Thyroid gland (tissue), 4 donors: ENCODE data around the gene NSG1. TPM values are rescaled to one million over a fixed set of nuclear protein-coding genes. Genes with fewer than 3 reads are reported as not detected.

Source experiments
- DNase-seq, 2 donors: peaks; one replicate each; pipeline ENCODE4 v3.0.0-alpha.2; 2019
- H3K27ac ChIP-seq, 3 donors: fragments of 200-600 bp; sonication (generic); 1 replicate in 2 of 3; 2 replicates in 1 of 3; pipeline ENCODE4 v1.5.1; 2016 to 2019; ENCODE audit warnings: mild to moderate bottlenecking in 1 of 3, moderate library complexity in 1 of 3
- H3K27me3 ChIP-seq: fragments of 200-600 bp; sonication (generic); one replicate; pipeline ENCODE4 v1.5.1; 2019
- H3K36me3 ChIP-seq, 2 donors: fragments of 200-600 bp; sonication (generic); one replicate each; pipeline ENCODE4 v1.5.1; 2016 to 2019
- H3K4me1 ChIP-seq, 2 donors: fragments of 200-600 bp; sonication (generic); one replicate each; pipeline ENCODE4 v1.5.1; 2017 to 2019
- H3K4me3 ChIP-seq, 3 donors: fragments of 200-600 bp; sonication (generic); replicated peaks in 1 of 3; 1 replicate in 2 of 3; 2 replicates in 1 of 3; pipeline ENCODE4 v1.5.1; 2016; ENCODE audit warnings: mild to moderate bottlenecking in 1 of 3
- H3K9me3 ChIP-seq: fragments of 200-600 bp; sonication (generic); one replicate; pipeline ENCODE4 v1.5.1; 2017
- POLR2A ChIP-seq, 2 donors: fragments of 450-650 bp; IDR thresholded peaks; one replicate each; pipeline ENCODE4 v1.6.1; 2017; ENCODE audit warnings: antibody characterized with exemption in 2 of 2, mild to moderate bottlenecking in 2 of 2, moderate library complexity in 1 of 2
- WGBS, 2 donors: methylation state at CpG; one replicate each; pipeline ENCODE4 v1.1.5; 2017; 5-methylcytosine and 5-hydroxymethylcytosine counted together
- intact Hi-C: fragments of 100-400 bp; cut with DNase I; formaldehyde crosslinking; loops from one replicate; pipeline ENCODE4 v1.15.1; 2023
- total RNA-seq, 4 donors: library from RNA; depleted of rRNA; stranded (reverse); fragments of >200 nt; gene quantifications; one replicate each; pipeline ENCODE4 v1.2.3, GENCODE V29; 2016
- TF ChIP-seq, protein P1 (sequence below), 6 experiments: fragments of 200-600 bp in 3 of 6; fragments of 450-650 bp in 3 of 6; sonication (generic) in 3 of 6; IDR thresholded peaks; one replicate each; pipeline ENCODE4 v1.5.1; 2016 to 2019; ENCODE audit warnings: antibody characterized with exemption in 6 of 6, mild to moderate bottlenecking in 2 of 6, inconsistent platforms in 1 of 6, moderate library complexity in 1 of 6

NSG1 gene
- total RNA-seq, 4 donors from 2014 or later = 0.40 to 0.44 TPM; not detected in 2

- H3K4me3 ChIP-seq = no peak overlapping the region
- H3K4me1 ChIP-seq = peaks cover 7 to 18% of the 10 kb centered on the region in 2 donors
- no peak for TF ChIP-seq POLR2A (IDR thresholded peaks at IDR 0.05)
- TF ChIP-seq, protein P1, sequence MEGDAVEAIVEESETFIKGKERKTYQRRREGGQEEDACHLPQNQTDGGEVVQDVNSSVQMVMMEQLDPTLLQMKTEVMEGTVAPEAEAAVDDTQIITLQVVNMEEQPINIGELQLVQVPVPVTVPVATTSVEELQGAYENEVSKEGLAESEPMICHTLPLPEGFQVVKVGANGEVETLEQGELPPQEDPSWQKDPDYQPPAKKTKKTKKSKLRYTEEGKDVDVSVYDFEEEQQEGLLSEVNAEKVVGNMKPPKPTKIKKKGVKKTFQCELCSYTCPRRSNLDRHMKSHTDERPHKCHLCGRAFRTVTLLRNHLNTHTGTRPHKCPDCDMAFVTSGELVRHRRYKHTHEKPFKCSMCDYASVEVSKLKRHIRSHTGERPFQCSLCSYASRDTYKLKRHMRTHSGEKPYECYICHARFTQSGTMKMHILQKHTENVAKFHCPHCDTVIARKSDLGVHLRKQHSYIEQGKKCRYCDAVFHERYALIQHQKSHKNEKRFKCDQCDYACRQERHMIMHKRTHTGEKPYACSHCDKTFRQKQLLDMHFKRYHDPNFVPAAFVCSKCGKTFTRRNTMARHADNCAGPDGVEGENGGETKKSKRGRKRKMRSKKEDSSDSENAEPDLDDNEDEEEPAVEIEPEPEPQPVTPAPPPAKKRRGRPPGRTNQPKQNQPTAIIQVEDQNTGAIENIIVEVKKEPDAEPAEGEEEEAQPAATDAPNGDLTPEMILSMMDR (IDR thresholded peaks at IDR 0.05) = no peak
- H3K27ac ChIP-seq = no peak overlapping the region
- DNase-seq = no peak
- no peaks in the 10 kb centered on the region for H3K36me3 ChIP-seq
- 77 to 78% methylated on average over 5 to 11 of the region's 11 CpGs for WGBS, 2 donors
- peaks cover 9% of the 10 kb centered on the region for H3K27me3 ChIP-seq
- intact Hi-C loops = no loop called here
- H3K9me3 ChIP-seq = no peaks in the 10 kb centered on the region
Measured at GRCh38 chr4:4390515-4391240, 3.8 kb downstream of the NSG1 start.

- peaks cover 9% of the 10 kb centered on the region for H3K27me3 ChIP-seq
- intact Hi-C loops = no loop called here
- 88 to 90% methylated on average over 4 of the region's 4 CpGs for WGBS, 2 donors
Measured at GRCh38 chr4:4391866-4392265, 5.0 kb downstream of the NSG1 start.

GRCh38 chr4:4392501-4393183, 5.7 kb downstream of the NSG1 start:
- 83 to 93% methylated on average over 7 to 11 of the region's 13 CpGs for WGBS, 2 donors

More at GRCh38 chr4:4391866-4392265, 5.0 kb downstream of the NSG1 start:
- no peak overlapping the region for H3K4me3 ChIP-seq
- H3K4me1 ChIP-seq = peaks cover 7 to 11% of the 10 kb centered on the region in 2 donors
- no peak for DNase-seq
- H3K36me3 ChIP-seq = no peaks in the 10 kb centered on the region
- H3K9me3 ChIP-seq = no peaks in the 10 kb centered on the region
- no peak overlapping the region for H3K27ac ChIP-seq
- TF ChIP-seq, protein P1 (IDR thresholded peaks at IDR 0.05) = no peak

GRCh38 chr4:4394644-4395043, 7.7 kb downstream of the NSG1 start:
- no peaks in the 10 kb centered on the region for H3K27me3 ChIP-seq
- H3K4me3 ChIP-seq = no peak overlapping the region
- TF ChIP-seq, protein P1 (IDR thresholded peaks at IDR 0.05) = no peak
- TF ChIP-seq POLR2A (IDR thresholded peaks at IDR 0.05) = no peak
- intact Hi-C loops = no loop called here
- H3K4me1 ChIP-seq = no peaks in the 10 kb centered on the region
- DNase-seq = no peak
- H3K9me3 ChIP-seq = no peaks in the 10 kb centered on the region
- no peak overlapping the region for H3K27ac ChIP-seq
- H3K36me3 ChIP-seq = no peaks in the 10 kb centered on the region
- 45 to 79% methylated on average over 3 to 8 of the region's 9 CpGs for WGBS, 2 donors

More at GRCh38 chr4:4392501-4393183, 5.7 kb downstream of the NSG1 start:
- intact Hi-C loops = no loop called here
- DNase-seq = no peak
- peaks cover 4% of the 10 kb centered on the region for H3K27me3 ChIP-seq
- TF ChIP-seq, protein P1 (IDR thresholded peaks at IDR 0.05) = no peak
- no peak for TF ChIP-seq POLR2A (IDR thresholded peaks at IDR 0.05)
- no peak overlapping the region for H3K27ac ChIP-seq
- H3K9me3 ChIP-seq = no peaks in the 10 kb centered on the region
- H3K36me3 ChIP-seq = no peaks in the 10 kb centered on the region
- H3K4me1 ChIP-seq = peaks cover 2 to 3% of the 10 kb centered on the region in 2 donors
- H3K4me3 ChIP-seq = no peak overlapping the region

DNA sequence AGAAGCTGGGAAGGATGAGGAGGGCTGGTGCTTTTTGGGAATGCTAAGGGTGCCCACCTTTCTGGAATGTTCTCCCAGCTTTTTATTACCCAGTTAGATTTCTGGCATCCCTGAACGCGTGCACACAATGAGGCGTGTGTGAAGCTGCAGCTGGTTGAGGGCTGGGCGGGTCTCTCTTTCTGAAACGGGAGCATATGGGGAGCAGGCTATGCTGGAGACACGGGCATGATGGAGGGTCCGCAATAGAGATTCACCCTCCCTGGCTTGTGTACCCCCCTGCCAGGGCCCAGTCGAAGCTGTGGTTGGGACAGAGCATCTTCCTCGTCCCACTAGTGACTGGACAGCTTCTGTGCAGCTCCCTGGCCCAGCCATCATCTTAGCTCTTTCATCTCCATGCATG, 8.5 kb downstream of the NSG1 start:
- no peaks in the 10 kb centered on the region for H3K36me3 ChIP-seq
- H3K4me3 ChIP-seq = no peak overlapping the region
- TF ChIP-seq POLR2A (IDR thresholded peaks at IDR 0.05) = no peak
- TF ChIP-seq, protein P1 (IDR thresholded peaks at IDR 0.05) = no peak
- no peak overlapping the region for H3K27ac ChIP-seq
- H3K27me3 ChIP-seq = no peaks in the 10 kb centered on the region
- intact Hi-C loops = no loop called here
- no peak for DNase-seq
- WGBS, 2 donors = 70 to 71% methylated on average over 9 of the region's 9 CpGs
- H3K9me3 ChIP-seq = no peaks in the 10 kb centered on the region
- H3K4me1 ChIP-seq = no peaks in the 10 kb centered on the region
